NB4 (cell line): ENCODE measurements around the gene ZNF341.

ENCODE experiments used
- DNase-seq: peaks from one replicate; pipeline ENCODE4 v3.0.0; 2010; ENCODE audit warnings: low read depth
- H3K4me3 ChIP-seq: one replicate; pipeline ENCODE4 v1.5.1; 2011; ENCODE audit warnings: mild to moderate bottlenecking, low read depth, low read length, moderate library complexity
- CTCF ChIP-seq: IDR thresholded peaks from one replicate; pipeline ENCODE4 v1.5.1; 2012; ENCODE audit warnings: low read depth, low read length
- MAX ChIP-seq: IDR thresholded peaks from 2 replicates; pipeline ENCODE4 v1.6.1; 2011; ENCODE audit warnings: low read depth, low read length
- MYC ChIP-seq: IDR thresholded peaks from 2 replicates; pipeline ENCODE4 v1.6.1; 2011; ENCODE audit warnings: low read depth, low read length
- POLR2A ChIP-seq: IDR thresholded peaks from 2 replicates; pipeline ENCODE4 v1.6.1; 2011; ENCODE audit warnings: mild to moderate bottlenecking; ENCODE audit not compliant: insufficient read length; ENCODE audit errors: extremely low read depth

The ZNF341 gene

GRCh38 chr20:33811776-33812151 lies 80.0 kb downstream of the ZNF341 start:
- H3K4me3 ChIP-seq: peak overlapping the region; percentile 90

DNA sequence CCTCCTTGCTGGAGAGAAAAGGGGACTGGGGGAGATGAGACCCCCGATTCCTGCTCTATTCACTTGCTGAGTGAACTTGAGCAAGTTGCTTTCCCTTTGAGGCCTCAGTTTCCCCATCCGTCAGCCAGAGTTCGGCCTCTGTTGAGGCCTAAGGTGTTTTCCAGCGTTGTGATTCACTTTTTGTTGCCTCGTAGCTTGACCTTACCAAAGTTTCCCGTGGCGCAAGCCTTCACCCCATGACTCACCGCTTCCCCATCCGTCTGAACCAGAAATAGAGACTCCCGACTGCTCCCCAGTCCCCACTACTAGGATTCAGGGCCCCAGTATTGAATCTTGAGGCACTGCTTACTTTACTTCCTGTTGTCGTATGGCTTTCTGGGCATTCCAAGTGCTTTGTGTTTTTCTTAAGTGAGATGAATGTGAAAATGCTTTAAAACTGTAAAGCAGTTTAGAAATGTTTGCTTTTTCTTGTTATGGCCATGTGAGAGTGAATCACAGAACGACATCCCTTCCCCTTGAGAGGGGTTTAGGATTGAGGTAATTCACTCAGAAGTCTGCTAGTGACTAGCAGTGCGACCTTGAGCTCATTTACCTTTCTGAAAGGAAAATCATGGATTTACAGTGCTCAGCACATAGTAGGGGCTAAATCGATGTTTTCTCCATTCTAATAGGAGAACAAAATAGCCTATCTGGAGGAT lies 80.5 kb downstream of the ZNF341 start:
- TF ChIP-seq MAX (peak; percentile 9; the same call in 1 of the 2 replicates), CTCF (no peak), MYC (0 out of 2 replicates have a peak, but pooled peaks have one; percentile 36), POLR2A (no peak)
- peak overlapping the region; percentile 90 for H3K4me3 ChIP-seq
- peak; percentile 87 for DNase-seq

More at GRCh38 chr20:33811776-33812151, 80.0 kb downstream of the ZNF341 start:
- DNase-seq: peak; percentile 47
- no peak for TF ChIP-seq CTCF
- no peak for TF ChIP-seq MAX
- TF ChIP-seq MYC: no peak
- no peak for TF ChIP-seq POLR2A

DNA sequence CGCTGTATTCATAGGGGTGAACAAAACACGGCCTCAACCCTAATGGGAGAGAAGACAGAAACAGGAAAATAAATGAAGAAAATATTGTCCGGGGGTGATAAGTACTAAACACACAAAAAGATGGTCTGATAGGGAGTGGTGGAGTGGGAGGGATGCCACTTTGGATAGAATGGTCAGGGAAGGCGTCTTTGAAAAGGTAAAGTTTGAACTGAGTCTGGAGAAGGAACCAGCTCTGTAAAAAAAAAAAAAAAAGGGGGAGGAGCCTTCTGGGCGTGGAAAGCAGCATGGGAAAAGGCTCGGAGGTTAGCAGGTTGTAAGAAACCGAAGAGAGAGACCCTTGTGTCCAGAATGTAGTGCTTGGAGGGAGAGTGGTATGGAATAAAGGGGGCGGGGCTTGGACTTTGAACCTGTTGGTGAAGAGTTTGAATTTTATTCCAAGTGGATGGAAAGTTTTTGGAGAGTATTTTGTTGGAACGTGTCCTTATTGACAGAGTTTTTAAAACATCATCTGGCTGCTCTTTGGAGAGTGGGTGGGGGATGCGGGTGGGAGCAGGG lies 81.2 kb downstream of the ZNF341 start:
- TF ChIP-seq POLR2A (no peak), MAX (no peak), CTCF (no peak), MYC (no peak)
- DNase-seq: no peak
- H3K4me3 ChIP-seq: peak overlapping the region; percentile 90

- H3K4me3 ChIP-seq: no peak overlapping the region
- DNase-seq: no peak
- TF ChIP-seq POLR2A (no peak), MYC (no peak), CTCF (no peak), MAX (no peak)
Measured at GRCh38 chr20:33814238-33814712, 82.5 kb downstream of the ZNF341 start.

DNA sequence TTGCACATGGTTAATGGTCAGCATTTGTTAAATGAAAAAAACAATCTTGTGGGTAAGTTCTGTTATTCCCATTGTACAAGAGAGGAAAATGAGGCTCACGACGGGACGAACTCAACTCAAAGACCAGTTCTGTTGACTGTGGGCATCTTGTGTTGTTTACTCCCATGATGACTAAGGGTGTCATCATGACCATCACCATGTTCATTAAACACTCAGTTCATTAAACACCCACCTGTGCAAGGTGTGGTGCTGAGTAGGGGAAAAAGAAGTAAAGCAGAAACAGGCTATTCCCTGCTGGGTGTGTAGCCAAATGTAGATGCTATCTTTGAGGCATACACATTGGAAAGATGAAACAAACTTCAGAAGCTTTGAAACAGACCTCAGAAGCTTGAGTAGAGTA lies 83.9 kb downstream of the ZNF341 start:
- DNase-seq: no peak
- no peak overlapping the region for H3K4me3 ChIP-seq
- no peak for TF ChIP-seq CTCF
- no peak for TF ChIP-seq MAX
- TF ChIP-seq POLR2A: no peak
- no peak for TF ChIP-seq MYC
